Esophagus squamous epithelium (tissue), 4 donors: ENCODE results near the gene MTAP.

Source experiments
- CTCF ChIP-seq, 6 experiments: fragments of 450-650 bp in 4 of 6; fragments of 200-600 bp in 2 of 6; sonication (generic) in 2 of 6; IDR thresholded peaks; one replicate each; pipeline ENCODE4 v1.5.1; 2016 to 2019; ENCODE audit warnings: antibody characterized with exemption in 6 of 6, mild to moderate bottlenecking in 4 of 6, moderate library complexity in 4 of 6
- POLR2A ChIP-seq, 4 donors: fragments of 450-650 bp; IDR thresholded peaks; one replicate each; pipeline ENCODE4 v1.6.1; 2017; ENCODE audit warnings: antibody characterized with exemption in 4 of 4, mild to moderate bottlenecking in 4 of 4, moderate library complexity in 3 of 4

GRCh38 chr9:21883642-21884041 is 81.2 kb downstream of the MTAP start:
- TF ChIP-seq CTCF (IDR thresholded peaks at IDR 0.05) = no peak
- no peak for TF ChIP-seq POLR2A (IDR thresholded peaks at IDR 0.05)
